ENCODE measurements around the gene MRPS34. TPM values are rescaled to one million over a fixed set of nuclear protein-coding genes. Genes with fewer than 3 reads are reported as not detected.

MRPS34 gene
- polyA plus RNA-seq (2011; rRNA removed): 55.8 and 62.2 TPM in 2 replicates
- 18.3 and 18.8 TPM in 2 replicates for polyA minus RNA-seq (2011; rRNA and poly(A)+ RNA removed)

DNA sequence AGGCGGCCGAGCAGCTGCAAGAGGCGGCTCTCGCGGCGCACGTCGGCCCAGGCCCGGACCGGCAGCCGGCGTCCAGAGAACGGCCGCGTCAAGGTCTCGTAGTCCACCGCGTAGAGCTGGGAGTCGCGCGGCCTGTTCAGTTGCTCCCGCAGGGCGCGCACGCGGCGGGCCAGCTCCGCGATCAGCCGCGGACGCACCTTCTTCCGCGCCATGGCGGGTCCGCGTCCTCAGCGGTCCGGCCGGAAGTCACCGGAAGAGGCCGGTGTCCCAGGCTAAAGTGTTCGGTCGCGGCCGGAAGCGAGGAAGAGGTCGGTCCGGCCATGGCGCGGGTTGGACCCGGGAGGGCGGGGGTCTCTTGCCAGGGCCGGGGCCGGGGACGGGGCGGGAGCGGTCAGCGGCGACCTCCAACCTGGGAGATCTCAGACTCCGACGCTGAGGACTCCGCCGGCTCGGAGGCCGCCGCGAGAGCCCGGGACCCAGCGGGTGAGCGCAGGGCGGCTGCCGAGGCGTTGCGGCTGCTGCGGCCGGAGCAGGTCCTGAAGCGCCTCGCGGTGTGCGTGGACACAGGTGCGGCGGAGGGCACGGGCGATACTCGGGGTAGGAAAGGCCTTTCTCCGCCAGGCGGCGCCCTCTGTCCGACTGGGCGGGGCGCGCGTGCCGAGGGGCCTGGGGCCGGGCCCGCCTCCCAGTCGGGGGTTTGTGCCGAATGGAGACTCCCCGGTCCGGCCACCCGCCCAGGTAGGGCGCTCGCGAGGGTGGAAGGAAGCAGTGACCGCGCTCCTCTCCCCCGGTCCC, at the start of gene MRPS34:
Gene MRPS34 (minus strand): TSS at position 227 of the 795 bp plus-strand sequence. CDS start 15 bp downstream, at position 212.
- ChIA-PET POLR2A (interaction anchor here (0.6 to 1.8 kb wide), 6 partner anchors 9 to 53 kb away, joined by 3 to 17 read pairs (median 5); partner anchors contain the start of genes HAGH, NUBP2 and SPSB3), CTCF (interaction anchor here (0.9 to 1.2 kb wide), 2 partner anchors 9 to 10 kb away, joined by 3 to 6 read pairs; partner anchors contain the start of genes NUBP2 and SPSB3)
- Histone ChIP-seq H3K4me3 (ENCODE audit: low read depth, low read length) (peak within 1 kb of the TSS; percentile 77), H3K9me3 (ENCODE audit: control insufficient read depth, insufficient read depth, low read length) (peaks cover 6% of the 10 kb centered on the region; the same call in 1 of the 2 replicates), H3K27ac (ENCODE audit: low read depth, low read length) (peak within 1 kb of the TSS; percentile 39), H3K27me3 (ENCODE audit: control insufficient read depth, insufficient read depth, low read length) (no peaks in the 10 kb centered on the region)
- TF ChIP-seq, protein P1, sequence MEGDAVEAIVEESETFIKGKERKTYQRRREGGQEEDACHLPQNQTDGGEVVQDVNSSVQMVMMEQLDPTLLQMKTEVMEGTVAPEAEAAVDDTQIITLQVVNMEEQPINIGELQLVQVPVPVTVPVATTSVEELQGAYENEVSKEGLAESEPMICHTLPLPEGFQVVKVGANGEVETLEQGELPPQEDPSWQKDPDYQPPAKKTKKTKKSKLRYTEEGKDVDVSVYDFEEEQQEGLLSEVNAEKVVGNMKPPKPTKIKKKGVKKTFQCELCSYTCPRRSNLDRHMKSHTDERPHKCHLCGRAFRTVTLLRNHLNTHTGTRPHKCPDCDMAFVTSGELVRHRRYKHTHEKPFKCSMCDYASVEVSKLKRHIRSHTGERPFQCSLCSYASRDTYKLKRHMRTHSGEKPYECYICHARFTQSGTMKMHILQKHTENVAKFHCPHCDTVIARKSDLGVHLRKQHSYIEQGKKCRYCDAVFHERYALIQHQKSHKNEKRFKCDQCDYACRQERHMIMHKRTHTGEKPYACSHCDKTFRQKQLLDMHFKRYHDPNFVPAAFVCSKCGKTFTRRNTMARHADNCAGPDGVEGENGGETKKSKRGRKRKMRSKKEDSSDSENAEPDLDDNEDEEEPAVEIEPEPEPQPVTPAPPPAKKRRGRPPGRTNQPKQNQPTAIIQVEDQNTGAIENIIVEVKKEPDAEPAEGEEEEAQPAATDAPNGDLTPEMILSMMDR (IDR thresholded peaks at IDR 0.05; ENCODE audit: low read depth, low read length): peak; percentile 68
- DNase-seq (ENCODE audit: low read depth, low spot score): peak; percentile 42

DNA sequence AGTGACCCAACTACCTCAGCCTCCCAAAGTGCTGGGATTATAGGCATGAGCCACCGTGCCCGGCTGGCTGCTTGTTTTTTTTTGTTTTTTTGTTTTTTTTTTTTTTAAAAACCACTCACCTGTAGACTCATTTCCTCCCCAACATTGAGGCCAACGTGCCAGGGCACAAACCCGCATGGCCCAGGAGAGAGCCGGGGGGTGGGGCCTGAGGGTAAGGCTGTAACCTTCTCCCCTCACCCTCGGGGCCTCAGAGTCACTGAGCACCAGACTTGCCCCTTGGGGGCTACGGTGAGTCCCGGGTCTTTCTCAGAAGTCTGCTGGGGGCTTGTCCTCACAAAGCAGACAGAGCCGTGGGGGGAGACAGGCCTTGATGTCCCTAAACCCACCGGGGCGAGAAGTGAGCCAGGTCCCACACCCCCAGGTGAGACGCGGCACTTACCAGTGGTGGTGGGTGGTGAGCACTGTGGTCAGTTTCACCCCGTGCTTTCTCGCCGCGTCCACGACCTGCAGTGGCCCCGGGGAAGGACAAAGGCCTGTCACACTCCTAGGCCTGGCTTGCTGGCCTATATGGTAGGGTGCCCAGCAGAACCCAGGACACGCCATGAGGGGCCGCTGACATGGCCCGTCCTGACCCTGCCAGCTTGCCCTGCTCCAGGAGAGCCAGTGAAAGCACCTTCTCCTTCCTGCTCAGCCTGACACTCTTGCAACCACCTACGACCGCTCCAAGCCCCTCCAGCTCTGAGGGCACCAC, 49.1 kb upstream of the MRPS34 start:
- TF ChIP-seq, protein P1 (IDR thresholded peaks at IDR 0.05; ENCODE audit: low read depth, low read length): no peak
- ChIA-PET POLR2A (no interaction called here), CTCF (no interaction called here)
- H3K27me3 ChIP-seq (ENCODE audit: control insufficient read depth, insufficient read depth, low read length): no peaks in the 10 kb centered on the region
- H3K9me3 ChIP-seq (ENCODE audit: control insufficient read depth, insufficient read depth, low read length): no peaks in the 10 kb centered on the region; the same call in 1 of the 2 replicates
- H3K27ac ChIP-seq (ENCODE audit: low read depth, low read length): no peak overlapping the region
- no peak overlapping the region for H3K4me3 ChIP-seq (ENCODE audit: low read depth, low read length)
- DNase-seq (ENCODE audit: low read depth, low spot score): no peak

DNA sequence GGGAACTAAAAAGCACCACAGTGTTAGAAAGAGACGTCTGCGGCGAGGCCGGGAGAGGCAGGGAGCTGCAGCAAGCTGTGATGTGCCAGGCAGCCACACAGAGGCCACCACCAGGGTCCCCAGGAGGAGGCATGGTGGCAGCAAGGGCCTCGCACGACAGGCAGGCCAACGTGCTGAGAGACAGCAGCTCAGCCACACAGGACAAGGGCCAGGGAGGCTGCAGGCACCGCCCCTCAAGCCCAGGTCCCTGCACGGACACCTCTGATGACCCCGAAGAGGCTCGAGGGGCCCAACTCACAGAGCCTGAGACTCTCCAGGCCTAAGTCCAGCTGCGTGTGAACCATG, 48.0 kb upstream of the MRPS34 start:
- Histone ChIP-seq H3K27ac (ENCODE audit: low read depth, low read length) (no peak overlapping the region), H3K9me3 (ENCODE audit: control insufficient read depth, insufficient read depth, low read length) (no peaks in the 10 kb centered on the region; the same call in 1 of the 2 replicates), H3K4me3 (ENCODE audit: low read depth, low read length) (no peak overlapping the region), H3K27me3 (ENCODE audit: control insufficient read depth, insufficient read depth, low read length) (no peaks in the 10 kb centered on the region)
- TF ChIP-seq, protein P1 (IDR thresholded peaks at IDR 0.05; ENCODE audit: low read depth, low read length): no peak
- ChIA-PET POLR2A (no interaction called here), CTCF (no interaction called here)
- DNase-seq (ENCODE audit: low read depth, low spot score): no peak

DNA sequence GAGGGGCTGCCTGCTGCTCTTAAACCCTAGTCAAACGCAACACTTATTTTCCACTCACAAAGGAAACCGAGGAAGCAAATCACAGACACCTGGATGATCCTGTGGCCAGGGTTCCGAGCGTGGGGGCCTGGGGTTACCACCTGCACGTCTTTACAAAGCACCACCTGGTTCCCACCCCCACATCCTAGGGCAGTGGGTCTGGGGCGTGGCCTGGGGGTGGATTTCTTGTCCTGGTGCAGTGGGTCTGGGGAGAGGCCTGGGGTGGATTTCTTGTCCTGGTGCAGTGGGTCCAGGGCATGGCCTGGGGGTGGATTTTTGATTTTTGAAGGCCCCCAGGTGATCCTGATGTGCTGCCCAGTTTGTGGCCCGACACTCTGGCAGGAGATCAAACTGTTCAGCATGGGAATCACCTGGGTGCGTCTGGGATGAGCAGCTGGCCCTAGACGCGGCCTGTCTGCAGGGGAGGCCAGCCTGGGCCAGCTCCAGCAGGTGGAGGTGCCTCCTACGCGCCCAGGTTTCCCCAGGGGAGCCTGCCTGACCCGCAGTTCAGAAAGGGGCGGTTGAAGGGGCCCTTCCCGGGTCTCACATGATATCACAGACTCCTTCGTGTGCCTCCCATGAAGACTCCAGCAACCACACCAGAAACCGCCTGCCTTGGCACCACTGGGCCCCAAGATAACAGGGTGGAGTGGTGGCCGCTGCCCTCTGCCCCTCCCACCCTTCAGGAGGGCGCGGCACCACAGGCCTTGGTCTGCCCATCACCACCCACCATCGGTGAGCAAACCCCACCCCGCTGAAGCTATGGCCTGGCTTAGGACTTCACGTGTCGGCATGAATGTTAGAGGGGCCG, 47.4 kb upstream of the MRPS34 start:
- Histone ChIP-seq H3K4me3 (ENCODE audit: low read depth, low read length) (no peak overlapping the region), H3K9me3 (ENCODE audit: control insufficient read depth, insufficient read depth, low read length) (no peaks in the 10 kb centered on the region; the same call in 1 of the 2 replicates), H3K27me3 (ENCODE audit: control insufficient read depth, insufficient read depth, low read length) (no peaks in the 10 kb centered on the region), H3K27ac (ENCODE audit: low read depth, low read length) (no peak overlapping the region)
- TF ChIP-seq, protein P1 (IDR thresholded peaks at IDR 0.05; ENCODE audit: low read depth, low read length): no peak
- ChIA-PET CTCF (no interaction called here), POLR2A (no interaction called here)
- DNase-seq (ENCODE audit: low read depth, low spot score): no peak
